Measurements from ENCODE around the gene NEDD4. TPM values are rescaled to one million over a fixed set of nuclear protein-coding genes. Genes with fewer than 3 reads are reported as not detected.

The NEDD4 gene
- polyA plus RNA-seq, 1 donor (not counting 4 experiments of a cell fraction or from before 2014, with no cell fraction given), result 24.3 TPM

DNA sequence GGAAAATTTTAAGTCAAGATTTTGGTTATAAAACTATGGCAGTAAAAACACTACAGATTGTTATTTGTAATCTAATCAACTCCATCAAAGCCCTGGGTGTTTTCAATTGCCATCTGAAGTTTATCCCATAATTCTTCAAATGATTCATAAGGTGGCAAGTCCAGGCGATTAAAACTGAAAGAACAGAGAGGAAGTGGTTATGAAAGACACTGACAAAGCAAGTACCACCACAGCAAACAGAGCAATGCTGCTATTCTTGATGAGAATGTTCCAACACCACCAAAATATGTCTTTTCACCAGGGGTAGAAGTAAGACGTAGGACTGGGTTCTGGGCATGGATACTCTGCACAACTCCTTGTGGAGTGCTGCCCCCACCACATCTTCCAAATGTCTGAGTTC, 163.6 kb downstream of the NEDD4 start:
- Histone ChIP-seq H3K4me2 (ENCODE audit: control insufficient read depth, extremely low read depth, insufficient read depth, low read depth, low read length) (peak overlapping the region; percentile 63), H3K27me3 (ENCODE audit: control insufficient read depth, extremely low read depth, insufficient read depth, low read length) (no peaks in the 10 kb centered on the region), H3K9ac (ENCODE audit: control insufficient read depth, extremely low read depth, insufficient read depth, low read length) (no peak overlapping the region), H3K4me3 (ENCODE audit: control insufficient read depth in 2 of 3, extremely low read depth in 1 of 3, insufficient read depth in 2 of 3, low read depth in 1 of 3, low read length in 3 of 3) (no peak overlapping the region), H4K20me1 (ENCODE audit: control insufficient read depth, extremely low read depth, insufficient read depth, low read length) (no peaks in the 10 kb centered on the region), H2AFZ (ENCODE audit: control insufficient read depth, low read length) (no peak overlapping the region), H3K27ac (ENCODE audit: control insufficient read depth, insufficient read depth, low read length) (peak overlapping the region; percentile 1), H3K9me1 (ENCODE audit: control insufficient read depth, extremely low read depth, insufficient read depth, low read length) (no peaks in the 10 kb centered on the region), H3K79me2 (ENCODE audit: control insufficient read depth, insufficient read depth, low read length) (no peaks in the 10 kb centered on the region), H3K36me3 (ENCODE audit: control insufficient read depth in 2 of 2, extremely low read depth in 1 of 2, insufficient read depth in 2 of 2, low read length in 2 of 2) (peaks cover 0 to 22% of the 10 kb centered on the region in 2 experiments), H3K4me1 (ENCODE audit: control insufficient read depth, extremely low read depth, insufficient read depth, low read length) (peaks cover 18% of the 10 kb centered on the region), H3K9me3 (ENCODE audit: control insufficient read depth, low read depth, low read length) (no peaks in the 10 kb centered on the region)
- dilution Hi-C loops (cut with MboI; ENCODE audit: extremely low pct_ligation_motif_present, low sequenced_read_pairs), result no loop called here
- DNase-seq (ENCODE audit: low read depth, low spot score) (peak; percentile 13), FAIRE-seq (peak; percentile 88)
- TF ChIP-seq, protein P1, sequence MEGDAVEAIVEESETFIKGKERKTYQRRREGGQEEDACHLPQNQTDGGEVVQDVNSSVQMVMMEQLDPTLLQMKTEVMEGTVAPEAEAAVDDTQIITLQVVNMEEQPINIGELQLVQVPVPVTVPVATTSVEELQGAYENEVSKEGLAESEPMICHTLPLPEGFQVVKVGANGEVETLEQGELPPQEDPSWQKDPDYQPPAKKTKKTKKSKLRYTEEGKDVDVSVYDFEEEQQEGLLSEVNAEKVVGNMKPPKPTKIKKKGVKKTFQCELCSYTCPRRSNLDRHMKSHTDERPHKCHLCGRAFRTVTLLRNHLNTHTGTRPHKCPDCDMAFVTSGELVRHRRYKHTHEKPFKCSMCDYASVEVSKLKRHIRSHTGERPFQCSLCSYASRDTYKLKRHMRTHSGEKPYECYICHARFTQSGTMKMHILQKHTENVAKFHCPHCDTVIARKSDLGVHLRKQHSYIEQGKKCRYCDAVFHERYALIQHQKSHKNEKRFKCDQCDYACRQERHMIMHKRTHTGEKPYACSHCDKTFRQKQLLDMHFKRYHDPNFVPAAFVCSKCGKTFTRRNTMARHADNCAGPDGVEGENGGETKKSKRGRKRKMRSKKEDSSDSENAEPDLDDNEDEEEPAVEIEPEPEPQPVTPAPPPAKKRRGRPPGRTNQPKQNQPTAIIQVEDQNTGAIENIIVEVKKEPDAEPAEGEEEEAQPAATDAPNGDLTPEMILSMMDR (optimal IDR thresholded peaks at IDR 0.05 in 1 of 3, IDR thresholded peaks at IDR 0.05 in 1 of 3, conservative IDR thresholded peaks at IDR 0.05 in 1 of 3; ENCODE audit: extremely low read depth in 1 of 3, insufficient read depth in 2 of 3, low read length in 3 of 3), result no peak
- TF ChIP-seq EZH2 (IDR thresholded peaks at IDR 0.05; ENCODE audit: low read length), result no peak

DNA sequence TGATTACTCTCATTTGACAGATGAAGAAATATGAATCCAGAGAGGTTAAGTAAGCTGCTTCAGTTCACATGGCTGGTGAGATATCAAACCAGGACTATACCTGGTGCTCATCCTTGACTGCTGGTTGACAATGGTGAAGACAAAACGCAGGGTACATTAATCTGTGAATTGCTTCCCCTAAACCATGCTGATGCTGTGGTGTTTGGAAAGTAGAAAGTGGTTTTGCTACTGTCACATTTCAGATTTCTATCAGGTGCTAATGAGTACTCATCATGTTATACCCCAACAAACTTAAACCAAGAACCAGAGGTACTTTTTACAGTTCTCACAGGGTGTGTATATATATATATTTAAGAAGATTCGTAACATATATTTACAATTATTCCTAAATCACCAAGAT, 165.5 kb downstream of the NEDD4 start:
- dilution Hi-C loops (cut with MboI; ENCODE audit: extremely low pct_ligation_motif_present, low sequenced_read_pairs), result no loop called here
- H3K4me3 ChIP-seq (ENCODE audit: control insufficient read depth in 2 of 3, extremely low read depth in 1 of 3, insufficient read depth in 2 of 3, low read depth in 1 of 3, low read length in 3 of 3), result no peak overlapping the region
- no peaks in the 10 kb centered on the region for H3K27me3 ChIP-seq (ENCODE audit: control insufficient read depth, extremely low read depth, insufficient read depth, low read length)
- FAIRE-seq (peak; percentile 67), DNase-seq (ENCODE audit: low read depth, low spot score) (no peak)
- H3K36me3 ChIP-seq (ENCODE audit: control insufficient read depth in 2 of 2, extremely low read depth in 1 of 2, insufficient read depth in 2 of 2, low read length in 2 of 2), result peaks cover 0 to 11% of the 10 kb centered on the region in 2 experiments
- no peaks in the 10 kb centered on the region for H3K9me3 ChIP-seq (ENCODE audit: control insufficient read depth, low read depth, low read length)
- no peak overlapping the region for H3K27ac ChIP-seq (ENCODE audit: control insufficient read depth, insufficient read depth, low read length)
- H3K9ac ChIP-seq (ENCODE audit: control insufficient read depth, extremely low read depth, insufficient read depth, low read length), result no peak overlapping the region
- no peaks in the 10 kb centered on the region for H3K79me2 ChIP-seq (ENCODE audit: control insufficient read depth, insufficient read depth, low read length)
- TF ChIP-seq, protein P1 (optimal IDR thresholded peaks at IDR 0.05 in 1 of 3, IDR thresholded peaks at IDR 0.05 in 1 of 3, conservative IDR thresholded peaks at IDR 0.05 in 1 of 3; ENCODE audit: extremely low read depth in 1 of 3, insufficient read depth in 2 of 3, low read length in 3 of 3), result no peak
- no peak for TF ChIP-seq EZH2 (IDR thresholded peaks at IDR 0.05; ENCODE audit: low read length)
- no peaks in the 10 kb centered on the region for H4K20me1 ChIP-seq (ENCODE audit: control insufficient read depth, extremely low read depth, insufficient read depth, low read length)
- peaks cover 18% of the 10 kb centered on the region for H3K4me1 ChIP-seq (ENCODE audit: control insufficient read depth, extremely low read depth, insufficient read depth, low read length)
- no peak overlapping the region for H2AFZ ChIP-seq (ENCODE audit: control insufficient read depth, low read length)
- H3K4me2 ChIP-seq (ENCODE audit: control insufficient read depth, extremely low read depth, insufficient read depth, low read depth, low read length), result no peak overlapping the region
- no peaks in the 10 kb centered on the region for H3K9me1 ChIP-seq (ENCODE audit: control insufficient read depth, extremely low read depth, insufficient read depth, low read length)

All from keratinocyte (primary cell).